ENCODE measurements around the gene PLXNA3.

DNA sequence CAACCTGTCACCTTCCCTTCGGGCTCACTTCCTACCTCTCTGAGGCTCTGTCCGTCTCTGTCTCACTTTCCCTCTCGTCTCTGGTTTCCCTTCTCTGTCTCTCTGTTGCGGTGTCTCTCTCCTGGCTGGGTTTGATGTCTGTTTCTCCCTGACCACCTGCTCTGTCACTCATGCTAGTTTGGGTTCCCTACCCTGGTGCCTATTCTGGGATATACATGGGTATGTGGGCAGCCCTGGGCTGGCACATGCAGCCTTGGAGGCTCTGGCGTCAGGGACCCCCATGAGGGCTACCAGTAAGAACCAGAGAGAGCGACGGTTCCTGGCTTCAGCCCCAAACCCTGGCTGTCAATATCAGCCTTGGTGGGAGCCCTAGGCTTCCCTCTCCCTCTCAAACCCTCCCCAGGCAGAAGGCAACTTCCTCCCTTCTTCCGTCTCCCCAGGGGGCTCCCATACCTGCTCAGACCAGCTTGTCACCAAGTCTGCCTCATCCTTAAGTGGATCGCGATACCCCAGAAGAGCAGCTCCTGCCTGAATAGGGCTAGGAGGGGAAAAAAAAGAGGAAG, 49.3 kb upstream of the PLXNA3 start:
- no peak for TF ChIP-seq NFIC (IDR thresholded peaks at IDR 0.05; ENCODE audit: borderline replicate concordance)
- no peak for TF ChIP-seq JUND (IDR thresholded peaks at IDR 0.05)
- TF ChIP-seq SIN3A (IDR thresholded peaks at IDR 0.05; ENCODE audit: borderline replicate concordance, low read depth, low read length), result no peak
- TF ChIP-seq, protein P1, sequence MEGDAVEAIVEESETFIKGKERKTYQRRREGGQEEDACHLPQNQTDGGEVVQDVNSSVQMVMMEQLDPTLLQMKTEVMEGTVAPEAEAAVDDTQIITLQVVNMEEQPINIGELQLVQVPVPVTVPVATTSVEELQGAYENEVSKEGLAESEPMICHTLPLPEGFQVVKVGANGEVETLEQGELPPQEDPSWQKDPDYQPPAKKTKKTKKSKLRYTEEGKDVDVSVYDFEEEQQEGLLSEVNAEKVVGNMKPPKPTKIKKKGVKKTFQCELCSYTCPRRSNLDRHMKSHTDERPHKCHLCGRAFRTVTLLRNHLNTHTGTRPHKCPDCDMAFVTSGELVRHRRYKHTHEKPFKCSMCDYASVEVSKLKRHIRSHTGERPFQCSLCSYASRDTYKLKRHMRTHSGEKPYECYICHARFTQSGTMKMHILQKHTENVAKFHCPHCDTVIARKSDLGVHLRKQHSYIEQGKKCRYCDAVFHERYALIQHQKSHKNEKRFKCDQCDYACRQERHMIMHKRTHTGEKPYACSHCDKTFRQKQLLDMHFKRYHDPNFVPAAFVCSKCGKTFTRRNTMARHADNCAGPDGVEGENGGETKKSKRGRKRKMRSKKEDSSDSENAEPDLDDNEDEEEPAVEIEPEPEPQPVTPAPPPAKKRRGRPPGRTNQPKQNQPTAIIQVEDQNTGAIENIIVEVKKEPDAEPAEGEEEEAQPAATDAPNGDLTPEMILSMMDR (IDR thresholded peaks at IDR 0.05), result no peak
- TF ChIP-seq, protein P2, sequence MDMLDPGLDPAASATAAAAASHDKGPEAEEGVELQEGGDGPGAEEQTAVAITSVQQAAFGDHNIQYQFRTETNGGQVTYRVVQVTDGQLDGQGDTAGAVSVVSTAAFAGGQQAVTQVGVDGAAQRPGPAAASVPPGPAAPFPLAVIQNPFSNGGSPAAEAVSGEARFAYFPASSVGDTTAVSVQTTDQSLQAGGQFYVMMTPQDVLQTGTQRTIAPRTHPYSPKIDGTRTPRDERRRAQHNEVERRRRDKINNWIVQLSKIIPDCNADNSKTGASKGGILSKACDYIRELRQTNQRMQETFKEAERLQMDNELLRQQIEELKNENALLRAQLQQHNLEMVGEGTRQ (IDR thresholded peaks at IDR 0.05; ENCODE audit: borderline replicate concordance, low read depth, low read length), result no peak

Data from SK-N-SH (cell line).